ENCODE data around the gene SERINC5.
"Not testable (repeated sequence)": the region's sequence is repeated elsewhere in the genome, so short reads cannot be mapped to it uniquely, and the experiment has no call there.

SERINC5 gene

DNA sequence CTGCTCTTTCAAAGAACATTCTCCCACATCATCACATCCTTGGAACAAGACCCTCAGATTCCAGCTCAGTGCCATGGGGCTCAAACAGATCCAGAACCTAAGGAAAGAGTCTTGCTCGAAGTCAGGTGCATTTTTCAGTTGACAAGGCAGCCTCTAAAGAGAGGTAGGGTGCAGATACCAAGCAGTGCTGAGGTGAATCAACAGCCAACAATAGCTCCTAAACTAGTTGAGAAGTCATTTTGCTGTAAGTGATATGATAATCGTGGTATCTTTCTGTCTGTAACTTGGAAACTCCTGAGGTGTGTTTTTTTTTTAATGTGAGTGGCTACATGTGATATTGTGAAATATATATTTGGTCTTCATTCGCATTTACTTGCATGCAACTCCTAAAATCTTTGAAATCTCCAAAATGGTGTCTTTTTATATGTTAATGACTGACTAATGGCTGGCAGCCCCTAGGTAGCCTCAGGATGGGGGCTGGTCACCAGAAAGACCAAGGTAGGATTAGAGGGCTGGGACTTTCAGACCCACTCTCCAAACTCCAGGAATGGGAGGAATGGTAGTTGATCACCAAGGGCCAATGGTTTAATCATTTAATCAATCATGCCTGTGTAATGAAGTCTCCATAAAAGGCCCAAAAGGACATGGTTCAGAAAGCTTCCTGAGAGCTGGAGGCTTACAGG lies 96.6 kb downstream of the SERINC5 start:
- no peak for DNase-seq

- DNase-seq, result no peak
Measured at GRCh38 chr5:80156156-80156555, 99.7 kb downstream of the SERINC5 start.

- no peak for DNase-seq
Measured at GRCh38 chr5:80154749-80155148, 101.1 kb downstream of the SERINC5 start.

- DNase-seq, result not testable (repeated sequence)
Measured at GRCh38 chr5:80154289-80154688, 101.6 kb downstream of the SERINC5 start.

- no peak for DNase-seq
Measured at GRCh38 chr5:80153586-80154126, 102.2 kb downstream of the SERINC5 start.

DNA sequence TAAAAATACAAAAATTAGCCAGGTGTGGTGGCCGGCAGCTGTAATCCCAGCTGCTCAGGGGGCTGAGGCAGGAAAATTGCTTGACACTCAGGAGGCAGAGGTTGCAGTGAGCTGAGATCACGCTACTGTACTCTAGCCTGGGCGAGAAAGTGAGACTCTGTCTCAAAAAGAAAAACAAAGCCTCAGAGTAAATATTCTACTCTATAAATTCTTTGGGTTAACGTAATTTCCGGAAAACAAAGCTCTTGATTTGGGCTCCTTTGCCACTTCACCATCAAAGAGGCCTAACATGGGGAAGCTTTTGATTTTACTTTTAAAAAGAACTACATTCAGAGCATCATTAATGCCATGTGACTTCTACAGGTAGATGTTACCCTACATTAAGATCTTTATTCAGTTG lies 103.1 kb downstream of the SERINC5 start:
- no peak for DNase-seq

DNA sequence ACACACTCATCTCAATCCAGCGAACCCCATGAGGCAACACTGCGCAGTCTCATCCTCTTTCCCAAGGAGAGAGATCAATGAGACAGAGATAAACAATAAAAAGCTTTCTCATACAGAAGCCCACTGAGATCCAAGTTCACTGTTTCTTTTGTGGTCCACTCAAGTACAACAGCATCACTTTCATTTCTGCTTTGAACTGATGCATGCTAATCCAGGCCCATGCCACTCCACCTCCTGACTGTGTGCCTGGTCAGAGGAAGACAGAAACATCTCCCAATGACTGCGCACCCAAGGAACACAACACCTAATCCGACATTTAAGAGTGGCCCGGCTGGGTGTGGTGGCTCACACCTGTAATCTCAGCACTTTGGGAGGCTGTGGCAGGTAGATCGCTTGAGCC lies 104.0 kb downstream of the SERINC5 start:
- no peak for DNase-seq

- DNase-seq, result no peak
Measured at GRCh38 chr5:80150731-80151130, 105.1 kb downstream of the SERINC5 start.

- DNase-seq, result no peak
Measured at GRCh38 chr5:80149161-80149609, 106.7 kb downstream of the SERINC5 start.

GRCh38 chr5:80147119-80147815 lies 108.6 kb downstream of the SERINC5 start:
- no peak for DNase-seq

GRCh38 chr5:80146046-80146445 lies 109.8 kb downstream of the SERINC5 start:
- DNase-seq, result no peak

- no peak for DNase-seq
Measured at GRCh38 chr5:80143491-80143890, 112.4 kb downstream of the SERINC5 start.

DNA sequence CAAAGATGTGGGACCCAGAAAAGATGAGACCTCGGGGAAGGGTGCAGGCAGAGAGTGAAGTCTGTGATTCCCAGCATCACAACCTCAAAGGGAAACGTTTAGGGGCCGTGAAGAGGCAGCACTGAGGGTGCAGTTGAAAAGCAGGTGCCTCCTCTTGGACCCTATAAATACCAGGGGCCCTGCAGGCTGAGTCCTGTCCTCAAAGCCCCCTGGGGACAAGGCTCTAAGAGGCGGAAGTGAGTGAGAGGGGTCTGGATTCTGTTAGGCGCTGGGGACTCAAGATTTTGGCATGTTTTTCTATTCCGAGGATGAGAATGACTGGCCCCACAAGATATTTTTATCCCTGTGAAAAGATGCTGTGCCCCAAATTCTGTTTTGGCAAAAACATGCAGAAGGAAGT lies 112.9 kb downstream of the SERINC5 start:
- no peak for DNase-seq

DNA sequence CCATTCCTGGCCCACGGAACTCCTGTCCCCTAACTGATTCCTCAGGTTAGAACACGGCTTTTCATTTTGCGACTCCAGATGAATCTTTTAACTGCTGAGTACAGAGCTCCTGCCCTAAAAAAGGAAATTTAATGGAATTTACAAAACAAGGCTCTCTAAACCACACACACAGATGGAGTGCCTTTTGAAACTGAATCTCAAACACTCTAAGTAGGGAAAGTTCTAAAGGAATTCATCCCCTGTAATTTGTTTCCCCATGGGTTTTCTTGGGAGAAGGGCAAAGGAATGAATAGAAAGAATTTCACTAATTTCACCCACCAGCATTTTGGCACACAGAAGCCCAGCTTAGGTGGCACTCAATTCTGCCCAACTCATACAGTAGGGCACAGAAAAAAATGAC lies 114.2 kb downstream of the SERINC5 start:
- no peak for DNase-seq

- no peak for DNase-seq
Measured at GRCh38 chr5:80141147-80141671, 114.6 kb downstream of the SERINC5 start.

DNA sequence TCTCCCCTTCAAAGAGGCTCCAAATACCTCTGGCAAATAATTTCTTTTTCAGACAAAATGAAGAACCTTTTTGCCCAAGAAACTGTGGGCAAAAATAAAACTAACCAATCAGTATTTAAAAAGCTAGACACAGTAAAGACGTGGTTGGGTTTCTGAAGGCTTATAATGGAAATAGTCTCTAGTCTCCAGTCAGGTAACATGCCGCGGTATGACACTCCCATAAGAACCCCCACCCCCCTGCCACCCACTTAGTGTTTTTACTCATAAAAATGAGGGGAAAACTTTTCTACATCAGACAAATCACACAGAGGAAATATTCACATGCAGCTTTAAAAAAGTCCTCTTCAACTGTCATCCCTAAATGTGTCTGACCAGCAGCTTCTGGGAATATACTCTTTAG lies 115.4 kb downstream of the SERINC5 start:
- peak; percentile 71 for DNase-seq

DNA sequence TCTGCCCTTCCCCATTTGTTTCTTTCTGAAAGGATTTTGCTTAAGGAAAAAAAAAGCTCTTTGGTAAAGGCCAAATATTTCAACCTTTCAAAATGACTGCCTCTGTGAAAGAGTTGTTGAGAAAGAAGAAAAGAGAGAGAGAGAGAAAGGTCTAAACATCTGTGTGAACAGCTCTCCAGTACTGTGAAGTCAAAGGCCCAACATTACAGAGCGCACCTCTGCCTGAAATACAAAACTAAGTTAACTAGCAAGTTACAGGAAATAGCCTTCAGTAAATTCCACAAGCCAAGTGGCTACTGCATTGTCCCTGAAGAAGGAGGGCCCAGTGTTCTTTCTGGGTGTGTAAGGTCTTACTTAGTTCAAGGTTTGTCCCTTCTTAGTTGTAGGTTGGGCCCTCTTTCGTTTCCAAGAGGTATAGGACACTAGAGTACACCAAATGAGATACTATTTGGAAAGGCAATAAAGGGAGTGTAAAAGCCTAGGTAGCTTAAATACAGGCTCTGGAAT lies 116.3 kb downstream of the SERINC5 start:
- no peak for DNase-seq

DNA sequence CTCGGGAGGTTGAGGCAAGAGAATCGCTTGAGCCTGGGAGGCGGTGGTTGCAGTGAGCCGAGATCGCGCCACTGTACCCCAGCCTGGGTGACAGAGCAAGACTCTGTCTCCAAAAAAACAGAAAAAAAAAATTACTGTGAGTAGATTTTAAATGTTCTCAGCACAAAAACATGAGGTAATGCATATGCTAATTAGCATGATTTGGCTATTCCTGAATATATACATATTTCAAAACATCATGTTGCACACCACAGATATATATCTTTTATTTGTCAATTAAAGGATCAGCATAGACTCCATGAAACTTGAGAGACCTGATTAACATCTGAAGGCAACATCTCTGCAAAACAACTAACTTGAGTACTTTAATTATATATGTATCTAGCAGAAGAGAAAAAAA lies 117.4 kb downstream of the SERINC5 start:
- no peak for DNase-seq

DNA sequence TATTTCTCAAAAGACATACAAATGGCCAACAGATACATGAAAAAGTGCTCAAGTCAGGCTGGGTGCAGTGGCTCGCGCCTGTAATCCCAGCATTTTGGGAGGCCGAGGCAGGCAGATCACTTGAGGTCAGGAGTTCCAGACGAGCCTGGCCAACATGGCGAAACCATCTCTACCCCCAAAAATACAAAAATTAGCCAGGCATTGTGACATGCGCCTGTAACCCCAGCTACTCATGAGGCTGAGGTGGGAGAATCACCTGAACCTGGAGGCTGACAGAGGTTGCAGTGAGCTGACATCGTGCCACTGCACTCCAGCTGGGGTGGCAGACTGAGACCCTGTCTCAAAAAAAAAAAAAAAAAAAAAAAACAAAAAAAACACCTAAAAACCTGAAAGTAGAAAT lies 119.0 kb downstream of the SERINC5 start:
- DNase-seq, result not testable (repeated sequence)

DNA sequence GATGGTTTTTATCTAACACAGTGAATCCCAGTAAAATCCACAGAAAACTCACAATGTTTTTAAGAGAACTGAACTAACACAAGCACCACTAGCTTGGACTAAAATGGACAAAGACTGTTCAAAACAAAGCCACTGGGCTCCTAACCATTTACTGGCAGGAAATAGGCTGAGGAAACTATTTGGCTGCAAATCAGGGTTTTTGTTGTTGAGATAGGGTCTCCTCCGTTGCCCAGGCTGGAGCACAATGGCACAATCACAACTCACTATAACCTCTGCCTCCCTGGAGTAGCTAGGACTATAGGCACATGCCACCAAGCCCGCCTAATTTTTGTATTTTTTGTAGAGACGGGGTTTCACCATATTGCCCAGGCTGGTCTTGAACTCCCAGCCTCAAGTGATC lies 121.0 kb downstream of the SERINC5 start:
- no peak for DNase-seq

DNA sequence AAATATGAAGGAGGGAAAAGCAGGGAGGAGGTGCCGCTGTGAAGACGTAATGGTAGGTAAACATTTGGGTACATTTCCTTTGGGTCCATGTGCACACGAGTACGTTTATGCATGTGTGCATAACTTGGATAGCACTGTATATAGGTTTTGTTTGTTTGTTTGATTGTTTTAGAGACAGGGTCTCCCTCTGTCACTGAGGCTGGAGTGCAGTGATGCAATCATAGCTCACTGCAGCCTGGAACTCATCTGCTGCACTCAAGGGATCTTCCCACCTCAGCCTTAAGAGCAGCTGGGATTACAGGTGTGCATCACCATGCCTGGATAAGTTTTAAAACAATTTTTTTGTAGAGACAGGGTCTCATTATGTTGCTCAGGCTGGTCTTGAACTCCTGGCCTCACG lies 126.7 kb downstream of the SERINC5 start:
- DNase-seq, result no peak

- no peak for DNase-seq
Measured at GRCh38 chr5:80128141-80128540, 127.7 kb downstream of the SERINC5 start.

DNA sequence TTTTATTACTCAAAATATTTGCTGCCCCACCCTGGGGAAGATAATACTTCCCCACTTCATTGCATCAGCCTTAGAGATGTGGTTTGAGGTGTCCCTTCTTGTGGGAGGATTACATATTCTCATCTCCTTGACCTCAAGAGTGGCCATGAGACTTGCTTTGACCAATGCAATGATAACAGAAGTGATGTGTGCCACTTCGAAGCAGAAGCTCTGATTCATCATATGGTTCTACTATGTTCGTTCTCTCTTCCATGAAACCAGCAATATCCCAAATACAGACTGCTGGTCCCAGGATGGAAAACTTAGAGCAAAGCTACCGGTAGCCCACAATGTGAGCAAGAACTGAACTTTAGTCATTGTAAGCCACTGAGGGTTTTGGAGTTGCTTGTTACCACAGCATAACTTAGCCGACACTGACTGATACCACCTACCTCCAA lies 128.7 kb downstream of the SERINC5 start:
- DNase-seq, result no peak

DNA sequence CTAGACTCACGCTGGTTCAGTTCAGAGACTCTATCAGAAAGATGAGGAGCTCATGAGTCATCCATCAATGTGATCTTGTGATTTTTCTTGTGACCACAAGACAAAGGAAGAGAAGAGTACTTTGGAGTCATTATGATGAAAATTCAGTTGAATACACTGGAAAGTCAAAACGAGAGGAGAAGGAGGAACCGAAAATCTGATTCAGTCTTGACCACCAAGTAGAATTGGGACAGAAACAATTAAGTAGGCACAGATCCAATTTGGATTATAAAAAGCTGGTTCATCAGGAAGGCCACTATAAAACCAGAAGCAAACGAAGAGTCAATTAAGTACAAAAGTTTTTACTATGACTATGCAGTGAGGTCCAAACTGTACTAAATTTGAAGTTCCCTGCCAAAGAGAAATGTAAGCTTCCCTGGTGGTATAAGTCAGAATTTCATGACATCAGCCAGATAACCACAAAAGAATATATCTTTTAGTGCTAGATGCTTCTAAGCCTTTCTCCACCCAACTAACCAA lies 129.8 kb downstream of the SERINC5 start:
- no peak for DNase-seq
